ENCODE measurements around the gene ESM1. TPM values are rescaled to one million over a fixed set of nuclear protein-coding genes. Genes with fewer than 3 reads are reported as not detected.

The ESM1 gene
- polyA plus RNA-seq, 1 experiment: 0.27 TPM

GRCh38 chr5:54942064-54942778 lies 43.2 kb downstream of the ESM1 start:
- CTCF ChIA-PET: interaction anchor here (1.3 to 4.6 kb wide), 8 partner anchors 9 to 217 kb away, joined by 3 to 99 read pairs (median 22); partner anchors contain the start of gene GPX8
- no peak for DNase-seq (ENCODE audit: low read depth, low spot score)
- Histone ChIP-seq H3K27ac (ENCODE audit: low read depth, low read length) (no peak overlapping the region), H3K27me3 (ENCODE audit: control insufficient read depth, insufficient read depth, low read length) (peaks cover 7% of the 10 kb centered on the region), H3K4me3 (ENCODE audit: low read depth, low read length) (no peak overlapping the region), H3K9me3 (ENCODE audit: control insufficient read depth, insufficient read depth, low read length) (no peaks in the 10 kb centered on the region)
- POLR2A ChIA-PET: no interaction called here
- TF ChIP-seq CTCF (IDR thresholded peaks at IDR 0.05; ENCODE audit: low read depth, low read length): no peak

DNA sequence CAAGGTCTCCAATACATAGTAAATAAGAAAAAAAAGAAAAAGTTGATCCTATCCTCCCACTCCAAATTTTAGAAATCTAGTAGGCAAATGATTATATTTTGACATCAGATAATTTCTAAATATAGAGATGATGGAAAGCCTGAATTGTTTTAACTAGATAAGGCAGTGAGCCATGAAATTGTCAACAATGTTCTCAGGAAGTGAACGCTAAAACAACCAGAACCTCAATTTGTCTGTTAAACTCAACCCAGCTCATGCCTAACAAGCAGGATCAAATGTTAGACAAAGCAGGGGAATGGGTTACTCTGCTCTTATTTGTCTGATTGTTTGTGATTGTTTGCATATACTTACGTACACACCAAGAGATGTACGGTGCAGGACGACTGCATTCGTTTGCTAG lies 49.2 kb downstream of the ESM1 start:
- POLR2A ChIA-PET: no interaction called here
- H3K9me3 ChIP-seq (ENCODE audit: control insufficient read depth, insufficient read depth, low read length): no peaks in the 10 kb centered on the region
- DNase-seq (ENCODE audit: low read depth, low spot score): no peak
- CTCF ChIA-PET: no interaction called here
- TF ChIP-seq CTCF (IDR thresholded peaks at IDR 0.05; ENCODE audit: low read depth, low read length): no peak
- peaks cover 18% of the 10 kb centered on the region for H3K27me3 ChIP-seq (ENCODE audit: control insufficient read depth, insufficient read depth, low read length)
- no peak overlapping the region for H3K4me3 ChIP-seq (ENCODE audit: low read depth, low read length)
- H3K27ac ChIP-seq (ENCODE audit: low read depth, low read length): no peak overlapping the region

GRCh38 chr5:54932789-54933188 lies 52.6 kb downstream of the ESM1 start:
- ChIA-PET POLR2A (no interaction called here), CTCF (interaction anchor here (1.2 to 2.0 kb wide), 2 partner anchors 12 to 26 kb away, joined by 4 to 11 read pairs; no protein-coding TSS in a partner anchor)
- no peak overlapping the region for H3K4me3 ChIP-seq (ENCODE audit: low read depth, low read length)
- no peaks in the 10 kb centered on the region for H3K9me3 ChIP-seq (ENCODE audit: control insufficient read depth, insufficient read depth, low read length)
- DNase-seq (ENCODE audit: low read depth, low spot score): no peak
- H3K27ac ChIP-seq (ENCODE audit: low read depth, low read length): no peak overlapping the region
- no peak for TF ChIP-seq CTCF (IDR thresholded peaks at IDR 0.05; ENCODE audit: low read depth, low read length)
- H3K27me3 ChIP-seq (ENCODE audit: control insufficient read depth, insufficient read depth, low read length): peaks cover 33% of the 10 kb centered on the region

DNA sequence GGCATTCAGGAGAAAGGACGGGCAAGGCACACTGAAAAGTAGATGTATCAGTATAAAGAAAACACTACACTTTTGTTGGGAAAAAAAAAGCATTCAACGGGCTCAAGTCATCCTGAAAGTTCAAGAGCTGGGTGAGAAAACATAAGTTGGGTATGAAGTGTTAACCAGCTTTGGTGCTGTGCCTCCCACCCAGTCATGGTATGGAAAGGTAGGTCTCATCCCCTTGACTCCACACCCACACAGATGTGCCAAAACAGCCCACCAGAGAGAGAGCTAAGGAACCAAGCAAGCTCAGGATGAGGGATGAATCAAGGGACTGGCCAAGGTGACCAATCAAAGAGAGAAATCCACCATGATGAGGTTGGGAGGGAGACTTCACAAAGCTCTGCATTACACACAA lies 54.7 kb downstream of the ESM1 start:
- H3K9me3 ChIP-seq (ENCODE audit: control insufficient read depth, insufficient read depth, low read length): no peaks in the 10 kb centered on the region
- TF ChIP-seq CTCF (IDR thresholded peaks at IDR 0.05; ENCODE audit: low read depth, low read length): no peak
- POLR2A ChIA-PET: no interaction called here
- H3K27ac ChIP-seq (ENCODE audit: low read depth, low read length): no peak overlapping the region
- CTCF ChIA-PET: interaction anchor here (0.8 to 1.7 kb wide), 2 partner anchors 14 to 26 kb away, joined by 3 to 7 read pairs; no protein-coding TSS in a partner anchor
- DNase-seq (ENCODE audit: low read depth, low spot score): no peak
- peaks cover 33% of the 10 kb centered on the region for H3K27me3 ChIP-seq (ENCODE audit: control insufficient read depth, insufficient read depth, low read length)
- H3K4me3 ChIP-seq (ENCODE audit: low read depth, low read length): no peak overlapping the region

Other genes with a start within 250 kb of the ESM1 start
- not detected in 2 replicates for gene GZMK, start 38.7 kb upstream of the ESM1 start, polyA plus RNA-seq (2011; rRNA removed)
- not detected in 2 replicates for gene GZMA, start 117.1 kb upstream of the ESM1 start, polyA plus RNA-seq (2011; rRNA removed)
- gene GPX8, start 174.6 kb upstream of the ESM1 start, polyA plus RNA-seq (2011; rRNA removed): 234 and 317 TPM in 2 replicates
- gene CDC20B, start 187.6 kb upstream of the ESM1 start, polyA plus RNA-seq (2011; rRNA removed): not detected in 2 replicates
- gene MCIDAS, start 241.7 kb upstream of the ESM1 start, polyA plus RNA-seq (2011; rRNA removed): not detected in 2 replicates
- not detected in 2 replicates for gene CCNO, start 248.0 kb upstream of the ESM1 start, polyA plus RNA-seq (2011; rRNA removed)